NCI-H460 (cell line): ENCODE data around the gene MIB2. TPM values are rescaled to one million over a fixed set of nuclear protein-coding genes. Genes with fewer than 3 reads are reported as not detected.
A peak's percentile ranks its signal among the peaks of the same experiment; 100 is the strongest.
"Not testable (repeated sequence)": the region's sequence is repeated elsewhere in the genome, so short reads cannot be mapped to it uniquely, and the experiment has no call there.

Experiments used
- DNase-seq: peaks from one replicate; pipeline ENCODE4 v3.0.0-alpha.2; 2016; ENCODE audit warnings: low read depth; ENCODE audit errors: extremely low read depth
- total RNA-seq: library from RNA; depleted of rRNA; stranded (reverse); fragments of >200 nt; shearing (Covaris generic); gene quantifications from 2 replicates; pipeline ENCODE4 v1.2.3, GENCODE V29; 2014

The MIB2 gene
- total RNA-seq, 1 experiment from 2014 or later: 18.9 TPM

DNA sequence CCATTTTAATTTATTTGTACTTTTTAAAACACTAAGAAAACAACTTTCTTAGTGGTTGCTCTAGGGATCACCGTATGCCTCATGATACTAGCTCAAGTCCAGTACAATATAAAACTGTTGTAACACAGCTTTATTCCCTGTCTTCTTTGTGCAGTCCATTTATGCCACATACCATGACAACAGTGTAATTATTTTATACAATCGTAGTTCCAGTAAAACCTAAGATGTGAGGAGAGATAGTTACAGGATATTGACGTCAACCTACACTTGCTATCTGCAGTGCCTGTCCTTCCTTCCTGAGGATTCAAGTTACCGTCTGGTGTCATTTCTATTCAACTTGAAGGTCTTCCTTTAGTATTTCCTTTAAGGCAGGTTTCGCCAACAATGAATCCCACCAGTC, 31.0 kb downstream of the MIB2 start:
- not testable (repeated sequence) for DNase-seq

DNA sequence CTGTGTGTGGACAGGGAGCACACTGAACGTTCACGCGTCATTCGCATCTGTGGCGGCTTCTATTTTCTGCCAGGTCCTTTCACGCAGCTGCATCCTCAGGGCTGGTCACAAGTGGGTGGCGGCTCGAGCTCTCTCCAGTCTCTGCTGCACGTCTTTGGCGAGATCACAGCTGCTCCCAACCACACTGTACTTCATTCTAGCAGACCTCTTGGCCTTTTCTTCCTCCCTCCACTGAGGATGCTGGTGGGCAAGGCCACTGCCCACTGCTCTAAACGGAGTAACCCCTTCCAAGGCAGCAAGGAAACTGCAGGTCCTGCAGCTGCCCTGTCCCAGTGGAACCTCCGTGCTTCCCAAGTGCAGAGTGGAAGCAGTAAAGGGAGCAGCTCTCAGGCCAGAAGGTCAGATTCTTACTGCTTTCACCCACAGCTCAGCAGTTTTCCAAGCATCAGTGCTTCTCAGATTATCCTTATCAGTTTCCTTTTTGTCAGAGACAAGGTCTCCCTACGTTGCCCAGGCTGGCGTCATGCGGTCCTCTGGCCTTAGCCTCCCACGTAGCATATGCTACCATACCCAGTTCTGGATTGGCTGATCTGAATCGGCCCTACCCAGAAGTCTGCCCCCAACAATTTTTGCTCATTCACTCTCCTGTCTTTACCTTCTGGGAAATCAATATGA, 32.4 kb downstream of the MIB2 start:
- DNase-seq: not testable (repeated sequence)

DNA sequence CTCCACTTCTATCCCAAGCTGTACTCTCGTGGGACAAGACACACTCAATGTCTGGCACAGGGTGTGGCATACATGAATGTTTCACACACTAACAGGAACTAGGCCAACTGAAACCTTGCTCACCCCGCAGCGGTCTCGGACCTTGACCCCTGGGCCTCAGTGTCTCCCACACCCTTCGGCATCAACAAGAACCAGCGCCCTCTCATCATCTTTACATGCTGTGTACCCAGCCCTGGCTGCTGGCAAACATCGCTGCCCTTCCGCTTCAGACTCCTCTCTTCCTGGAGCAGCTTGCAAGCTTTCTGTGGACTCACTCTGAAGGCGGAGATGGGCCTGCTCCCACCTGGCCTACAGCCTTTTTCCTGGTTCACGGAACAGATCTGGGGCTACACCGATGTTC, 33.0 kb downstream of the MIB2 start:
- not testable (repeated sequence) for DNase-seq

DNA sequence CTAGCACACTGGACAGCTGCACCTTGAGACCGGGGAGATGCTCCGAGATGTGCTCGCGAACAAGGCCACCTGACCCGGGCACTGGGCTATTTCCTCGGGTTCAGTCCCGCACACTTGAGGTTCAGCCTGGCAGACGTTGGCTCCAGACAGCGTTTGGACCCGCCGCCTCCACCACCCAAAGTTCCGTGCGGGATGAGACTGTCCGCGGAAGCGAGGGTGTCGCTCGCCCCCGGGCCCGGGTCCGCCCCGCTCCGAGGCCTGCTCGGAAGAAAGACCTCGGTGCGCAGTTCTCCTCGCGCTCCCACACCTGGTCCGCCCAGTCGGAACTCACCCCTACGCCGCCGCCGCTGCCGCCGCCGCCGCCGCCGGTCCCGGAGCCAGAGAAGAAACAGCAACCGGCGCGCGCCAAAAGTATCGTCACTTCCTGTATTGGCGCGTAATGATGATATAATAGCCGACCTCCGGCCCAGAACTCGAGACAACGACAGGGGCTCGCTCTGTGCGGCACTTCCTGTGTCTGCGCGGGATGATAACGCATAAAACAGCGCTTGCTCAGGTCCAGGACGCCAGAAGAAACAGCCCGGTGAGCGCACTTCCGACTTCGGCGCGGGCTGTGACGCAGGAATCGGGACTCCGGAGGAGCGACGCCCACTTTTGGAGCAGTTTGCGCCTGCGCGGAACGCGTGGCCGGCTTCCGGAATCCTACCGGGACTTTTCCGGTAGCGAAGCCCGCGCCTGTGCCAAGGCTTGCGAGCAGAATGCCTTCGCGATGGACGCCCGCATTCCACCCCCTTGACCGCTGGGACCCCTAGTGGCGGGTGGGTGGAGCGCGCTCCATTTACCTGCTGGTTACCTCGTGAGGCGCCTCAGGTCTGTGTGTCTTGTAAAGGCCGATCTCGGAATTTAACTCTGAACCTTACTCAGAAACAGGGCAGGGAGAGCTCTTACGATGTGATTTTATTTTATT, 43.6 kb downstream of the MIB2 start, which contains the start of gene CDK11B:
CDK11B (minus strand) TSS at position 422 of the 967 bp plus-strand sequence. CDS start 1,519 bp downstream, outside the sequence.
- DNase-seq: peak; percentile 88

DNA sequence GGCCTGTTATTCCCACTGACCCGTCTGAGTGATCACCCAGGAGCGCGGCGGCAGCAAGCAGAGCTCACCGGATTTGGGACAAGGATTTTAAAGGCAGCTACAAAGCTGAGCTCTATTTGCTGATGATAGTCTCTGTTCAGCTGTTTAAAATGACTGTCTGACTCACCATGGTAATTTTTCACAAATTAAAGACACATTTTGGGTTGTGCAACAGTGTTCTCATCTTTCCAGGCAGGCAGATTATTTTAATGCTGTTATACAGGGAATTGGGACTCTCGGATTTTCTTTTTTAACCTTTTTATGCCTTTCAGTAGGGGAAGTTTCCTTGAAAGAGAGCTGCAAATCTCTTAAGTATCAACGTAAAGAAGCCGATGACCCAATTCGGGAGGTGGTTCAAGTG, 47.1 kb downstream of the MIB2 start:
- DNase-seq: not testable (repeated sequence)

DNA sequence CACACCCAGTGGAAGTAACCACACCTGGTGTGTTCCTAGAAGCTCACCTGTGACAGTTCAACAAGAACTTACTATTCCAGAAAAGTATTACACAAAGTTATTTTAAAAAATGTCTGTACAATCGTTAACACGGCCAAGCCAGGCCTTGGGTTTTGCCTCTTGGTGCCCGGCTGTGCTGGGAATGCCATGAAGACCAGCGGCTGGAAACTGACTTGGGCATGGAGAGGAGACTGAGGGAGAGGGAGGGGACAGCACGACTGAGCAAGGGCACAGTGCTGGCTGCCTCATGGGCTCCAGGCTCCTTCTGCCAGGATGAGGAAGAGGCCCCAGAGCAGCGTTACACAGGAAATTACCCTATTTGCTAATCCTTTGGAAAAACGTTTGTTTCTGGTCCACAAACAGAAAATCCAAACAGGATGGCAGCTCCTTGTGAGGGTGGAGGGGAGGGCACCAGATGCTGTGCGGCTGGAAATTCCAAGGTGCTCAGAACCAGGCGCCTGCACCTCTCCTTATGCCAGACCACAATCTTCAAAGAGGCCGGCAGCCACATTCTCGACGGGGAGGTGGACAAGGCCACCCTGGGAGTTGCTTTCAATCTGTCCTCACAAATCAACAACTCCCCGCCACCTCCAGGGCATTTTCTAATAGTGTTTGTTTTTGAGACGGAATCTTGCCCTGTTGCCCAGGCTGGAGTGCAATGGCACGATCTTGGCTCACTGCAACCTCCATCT, 47.7 kb downstream of the MIB2 start:
- DNase-seq: not testable (repeated sequence)

DNA sequence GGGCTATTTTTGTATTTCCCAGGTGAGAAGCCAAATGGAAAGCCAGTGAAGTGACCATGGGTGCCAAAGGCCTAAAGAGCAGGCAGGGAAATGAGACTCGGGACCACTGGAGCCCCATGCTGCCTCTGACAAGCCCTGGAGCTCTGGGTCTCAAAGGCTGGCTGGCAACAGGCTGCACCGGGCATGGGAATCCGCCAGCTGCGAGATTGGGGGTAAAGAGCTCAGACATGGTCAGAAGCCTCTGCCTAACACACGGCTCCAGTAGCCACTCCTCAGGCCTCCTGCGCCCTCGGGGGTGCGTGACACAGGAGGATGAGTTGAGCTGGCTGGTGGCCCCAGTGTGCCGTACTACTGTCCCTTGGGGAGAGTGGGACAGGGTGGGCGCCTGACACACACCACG, 49.0 kb downstream of the MIB2 start:
- DNase-seq: not testable (repeated sequence)

DNA sequence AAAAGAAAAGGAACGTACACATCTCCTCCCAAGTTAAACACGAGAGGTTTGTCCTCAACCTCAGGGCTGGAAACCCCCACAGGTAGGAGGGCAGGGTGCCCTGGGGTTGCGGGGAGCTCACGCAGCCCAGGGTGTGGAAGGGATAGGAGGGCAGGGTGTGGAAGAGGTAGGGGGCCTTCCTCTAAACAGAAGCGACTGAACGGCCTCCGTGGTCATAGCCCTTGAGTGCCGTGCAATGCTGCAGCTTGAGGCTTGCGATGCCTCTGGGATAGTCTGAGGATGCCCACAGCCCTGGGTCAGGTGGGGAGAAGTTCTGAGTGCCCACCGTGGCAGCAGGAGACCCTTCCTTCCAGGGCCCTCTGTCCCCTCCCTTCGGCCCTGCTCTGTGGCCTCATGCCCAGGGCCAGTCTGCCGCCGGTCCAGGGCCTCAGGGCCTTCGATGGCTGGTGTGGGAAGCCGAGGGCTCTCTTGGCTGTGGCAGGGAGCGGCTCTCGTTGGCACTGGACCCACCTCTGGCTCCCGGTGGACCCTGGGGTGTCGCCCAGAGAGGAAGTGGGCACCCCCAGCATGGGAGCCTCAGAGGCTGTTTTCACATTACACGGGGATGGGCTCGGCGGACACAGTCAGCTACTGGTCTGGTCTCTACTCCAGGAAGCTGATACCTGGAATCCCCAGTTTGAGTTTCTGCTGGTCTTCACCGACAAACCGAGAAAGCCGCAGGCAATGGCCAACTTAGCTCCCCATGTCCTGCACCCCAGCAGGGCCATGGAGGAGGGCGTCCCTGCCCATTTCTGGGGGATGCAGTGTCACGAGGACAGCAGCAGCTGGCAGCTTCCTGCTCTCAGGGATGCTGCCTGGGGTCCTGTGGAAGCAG, 49.9 kb downstream of the MIB2 start:
- DNase-seq: no peak

DNA sequence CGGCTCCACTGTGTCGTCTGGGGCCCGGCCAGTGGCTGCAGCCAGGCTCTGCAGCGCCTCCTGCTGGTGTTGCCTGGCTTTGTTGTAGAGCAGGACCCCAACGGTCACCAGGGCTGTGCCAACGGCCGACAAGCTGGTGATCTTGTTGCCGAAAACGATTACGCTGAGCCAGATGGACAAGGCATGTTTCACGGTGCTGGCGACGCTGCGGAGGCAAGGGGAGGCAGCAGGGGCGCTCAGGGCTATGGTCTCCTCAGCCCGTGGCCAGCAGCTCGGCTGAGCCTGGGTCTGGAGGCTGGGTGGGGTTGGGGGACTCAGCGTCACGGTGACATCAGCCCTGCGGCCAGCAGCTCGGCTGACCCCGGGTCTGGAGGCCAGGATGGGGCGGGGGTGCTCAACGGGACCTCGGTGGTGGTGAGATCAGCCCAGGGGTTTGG, 50.5 kb downstream of the MIB2 start:
- DNase-seq: no peak

DNA sequence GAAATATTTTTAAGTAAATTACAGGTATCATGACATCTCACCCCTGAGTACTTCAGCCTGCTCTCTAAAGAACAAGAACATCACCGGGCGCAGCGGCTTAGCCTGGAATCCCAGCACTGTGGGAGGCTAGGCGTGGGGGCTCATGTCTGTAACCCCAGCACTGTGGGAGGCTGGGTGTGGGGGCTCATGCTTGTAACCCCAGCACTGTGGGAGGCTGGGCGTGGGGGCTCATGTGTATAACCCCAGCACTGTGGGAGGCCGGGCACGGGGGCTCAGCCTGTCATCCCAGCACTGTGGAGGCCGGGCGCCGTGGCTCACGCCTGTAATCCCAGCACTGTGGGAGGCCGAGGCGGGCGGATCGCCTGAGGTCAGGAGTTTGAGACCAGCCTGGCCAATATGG, 51.2 kb downstream of the MIB2 start:
- no peak for DNase-seq

DNA sequence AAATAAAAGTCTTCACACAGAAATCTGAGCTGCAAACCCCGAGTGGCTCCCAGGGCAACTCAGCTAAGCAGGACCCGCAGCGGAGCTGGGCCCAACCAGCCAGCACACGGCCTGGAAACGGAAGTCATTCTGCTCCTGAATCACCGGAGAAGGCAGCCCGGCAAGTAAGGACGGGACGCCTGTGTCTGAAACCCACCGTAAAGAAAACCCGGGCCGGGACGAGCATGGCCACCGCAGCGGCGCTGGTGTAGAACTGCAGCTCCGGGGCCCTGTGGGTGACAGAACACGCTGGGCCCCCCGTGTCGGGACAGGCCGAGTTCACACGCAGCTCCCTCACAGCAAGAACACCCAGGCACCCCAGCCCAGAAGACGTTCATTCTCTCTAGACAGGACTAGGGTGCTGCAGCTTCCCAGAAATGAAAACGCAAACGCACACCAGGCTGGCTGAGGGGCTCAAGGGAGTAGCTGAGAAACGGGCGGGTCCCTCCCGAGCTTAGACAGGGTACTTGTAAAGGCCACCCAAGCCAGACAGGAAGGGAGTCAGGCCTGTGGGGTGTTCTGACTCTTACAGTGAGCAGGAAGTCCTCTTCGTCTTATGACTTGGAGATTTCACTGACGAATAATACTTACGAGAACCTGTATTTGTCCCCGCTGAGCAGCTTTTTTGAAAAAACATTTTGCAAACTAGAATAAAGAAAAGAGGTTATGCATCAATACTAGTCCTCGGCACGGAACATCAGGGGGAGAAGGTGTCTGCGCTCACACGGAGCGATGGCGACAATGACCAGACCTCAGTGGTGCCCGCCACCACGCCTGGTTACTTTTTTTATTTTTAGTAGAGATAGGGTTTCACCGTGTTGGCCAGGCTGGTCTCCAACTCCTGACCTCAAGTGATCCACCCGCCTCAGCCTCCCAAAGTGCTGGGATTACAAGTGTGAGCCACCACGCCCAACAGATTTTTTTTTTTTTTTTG, 54.5 kb downstream of the MIB2 start:
- DNase-seq: no peak

DNA sequence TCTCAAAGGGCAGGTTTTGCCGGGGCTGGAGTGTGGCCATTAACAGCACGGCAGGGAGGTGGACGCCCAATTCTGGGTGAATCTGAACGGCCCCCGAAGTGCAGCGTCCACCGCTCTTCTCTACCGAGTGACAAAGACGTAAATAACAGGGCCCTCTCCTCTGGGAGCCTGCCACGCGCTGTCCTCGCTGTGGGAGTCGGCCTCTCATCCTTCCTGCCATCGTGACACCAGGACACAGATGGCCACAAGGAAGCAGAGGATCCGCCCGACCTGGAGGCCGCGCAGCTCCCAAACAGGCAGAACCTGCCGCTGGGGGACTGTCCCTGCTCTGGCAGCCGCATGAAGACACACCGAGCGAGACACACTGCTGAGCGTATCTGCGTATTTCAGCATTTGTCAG, 55.6 kb downstream of the MIB2 start:
- DNase-seq: no peak

DNA sequence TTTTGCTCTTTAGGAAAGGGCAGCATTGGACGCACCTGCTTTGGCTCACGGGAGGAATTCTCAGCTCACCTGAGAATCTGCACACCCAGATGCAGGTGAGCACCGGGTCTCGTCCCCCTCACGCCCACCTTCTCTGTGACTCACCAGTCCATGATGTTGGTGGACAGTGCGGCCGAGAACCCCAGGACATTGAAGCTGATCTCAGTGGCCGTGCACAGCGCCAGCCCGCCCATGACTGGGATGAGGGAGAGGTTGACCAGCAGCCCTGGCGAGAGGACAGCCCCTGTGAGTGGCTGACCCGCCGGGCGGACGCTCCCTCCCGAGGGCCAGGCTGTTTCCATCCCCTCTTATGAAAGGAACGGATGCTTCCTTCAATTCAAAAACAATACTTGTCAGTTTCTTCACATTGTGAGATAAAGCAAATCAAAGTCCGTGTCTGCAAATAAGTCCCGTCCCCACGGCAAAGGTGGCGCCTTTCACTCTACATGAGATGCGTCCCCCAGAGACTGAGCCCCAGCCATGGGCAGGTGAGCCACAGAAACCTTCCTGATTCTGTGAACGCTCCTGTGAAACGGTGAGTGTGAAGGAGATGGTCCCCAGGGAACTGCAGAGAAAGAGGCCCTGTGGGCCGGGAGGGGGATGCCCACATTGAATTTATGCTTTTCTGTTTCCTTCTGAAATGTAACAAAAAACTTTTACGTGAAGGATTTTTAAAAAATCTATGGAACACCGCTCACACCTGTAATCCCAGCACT, 56.2 kb downstream of the MIB2 start:
- DNase-seq: no peak

DNA sequence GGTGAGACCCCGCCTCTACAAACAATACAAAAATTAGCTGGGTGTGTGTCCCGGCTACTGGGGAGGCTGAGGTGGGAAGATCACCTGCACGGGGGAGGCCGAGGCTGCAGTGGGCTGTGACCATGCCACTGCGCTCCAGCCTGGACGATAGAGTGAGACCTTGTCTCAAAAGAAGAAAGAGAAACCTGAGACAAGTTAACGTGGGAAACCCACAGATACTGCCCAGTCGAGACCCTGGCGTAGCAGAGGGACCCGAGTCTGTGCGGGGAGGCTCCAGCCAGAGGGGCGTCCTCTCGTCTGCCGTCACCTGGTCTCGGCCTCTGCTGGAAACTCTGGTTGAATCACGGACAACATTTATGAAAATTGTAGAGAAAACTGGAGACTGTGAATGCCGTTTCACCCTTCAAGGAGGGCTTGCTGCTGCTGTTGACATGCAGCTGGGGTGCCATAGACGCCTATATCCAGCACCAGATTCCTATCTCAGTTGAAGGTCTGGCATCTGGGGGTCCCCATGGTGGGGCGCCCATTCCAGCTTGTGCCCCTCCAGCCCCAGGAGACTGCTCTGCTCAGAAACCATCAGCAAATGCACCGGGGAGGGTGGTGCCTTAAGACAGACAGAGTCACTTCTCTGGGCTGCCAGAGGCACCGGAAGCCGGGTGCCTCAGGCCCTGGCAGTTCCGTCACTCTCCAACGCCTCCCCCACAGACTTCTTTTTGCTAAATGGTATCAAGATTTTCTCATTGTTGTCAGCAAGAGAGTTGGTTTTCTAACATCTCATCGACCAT, 57.1 kb downstream of the MIB2 start:
- DNase-seq: no peak

DNA sequence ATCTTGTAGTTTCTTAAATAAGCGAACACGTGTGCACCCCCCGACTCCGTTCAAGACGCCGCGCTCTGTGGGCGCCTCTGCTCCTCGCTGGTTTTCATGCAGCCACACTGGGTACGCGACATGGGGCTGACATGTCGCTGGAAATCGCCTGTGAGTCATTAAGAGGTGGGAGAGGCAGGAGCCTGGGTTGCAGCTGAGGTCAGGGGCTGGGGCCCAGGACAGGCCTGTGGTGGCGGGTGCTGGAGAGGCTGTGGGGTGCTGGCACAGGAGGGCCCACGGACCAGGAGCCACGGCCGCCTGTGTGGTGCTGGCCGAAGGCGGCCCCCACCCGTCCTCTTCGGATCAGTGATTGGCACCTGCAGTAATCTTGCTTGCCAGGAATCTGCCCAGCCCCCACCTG, 59.5 kb downstream of the MIB2 start:
- not testable (repeated sequence) for DNase-seq

DNA sequence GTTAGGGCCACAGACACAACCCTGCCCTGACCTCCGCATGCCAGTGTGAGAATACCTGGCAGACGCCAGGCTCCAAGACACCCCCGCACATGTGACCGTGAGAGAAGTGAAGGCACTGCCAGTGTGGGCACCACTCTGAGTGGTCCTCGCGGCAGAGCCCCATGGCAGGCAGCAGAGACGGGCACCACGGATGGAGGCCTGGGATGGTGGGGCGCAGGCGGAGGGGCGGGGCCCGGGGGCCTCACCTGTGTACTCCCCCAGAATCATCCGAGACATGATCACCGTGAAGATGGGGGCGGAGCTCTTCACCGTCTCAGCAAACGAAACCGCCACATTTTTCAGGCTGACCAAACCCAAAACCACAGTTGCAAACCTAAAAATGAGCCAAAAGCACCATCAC, 59.9 kb downstream of the MIB2 start:
- not testable (repeated sequence) for DNase-seq

DNA sequence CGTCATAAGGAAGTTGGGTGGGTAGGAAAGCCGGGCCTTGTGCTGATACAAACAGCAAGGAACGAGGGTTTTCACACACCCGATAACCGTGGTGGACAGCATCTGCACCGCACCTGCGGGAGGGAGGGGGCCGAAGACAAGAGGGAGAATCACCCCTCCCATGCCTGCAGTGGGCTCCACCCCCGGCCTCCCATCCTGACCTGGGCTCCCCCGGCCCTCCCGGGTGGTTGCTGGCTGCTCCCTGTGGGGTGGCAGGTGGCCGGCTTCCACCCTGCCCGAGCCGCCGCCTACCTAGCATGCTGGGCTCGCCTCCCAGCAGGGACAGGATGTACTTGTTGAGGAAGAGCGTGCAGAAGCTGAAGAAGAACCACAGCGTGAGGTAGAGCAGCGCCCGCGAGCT, 60.8 kb downstream of the MIB2 start:
- not testable (repeated sequence) for DNase-seq
